HL-60/S4 (cell line): ENCODE data around the gene ERBB2.
"Not testable (repeated sequence)": the region's sequence is repeated elsewhere in the genome, so short reads cannot be mapped to it uniquely, and the experiment has no call there.

Source experiments
- in situ Hi-C: fragments of 300-500 bp; cut with MboI; formaldehyde crosslinking; loops from 2 replicates; pipeline ENCODE4 v1.14.3; 2022; ENCODE audit warnings: low sequenced_read_pairs

ERBB2 gene

DNA sequence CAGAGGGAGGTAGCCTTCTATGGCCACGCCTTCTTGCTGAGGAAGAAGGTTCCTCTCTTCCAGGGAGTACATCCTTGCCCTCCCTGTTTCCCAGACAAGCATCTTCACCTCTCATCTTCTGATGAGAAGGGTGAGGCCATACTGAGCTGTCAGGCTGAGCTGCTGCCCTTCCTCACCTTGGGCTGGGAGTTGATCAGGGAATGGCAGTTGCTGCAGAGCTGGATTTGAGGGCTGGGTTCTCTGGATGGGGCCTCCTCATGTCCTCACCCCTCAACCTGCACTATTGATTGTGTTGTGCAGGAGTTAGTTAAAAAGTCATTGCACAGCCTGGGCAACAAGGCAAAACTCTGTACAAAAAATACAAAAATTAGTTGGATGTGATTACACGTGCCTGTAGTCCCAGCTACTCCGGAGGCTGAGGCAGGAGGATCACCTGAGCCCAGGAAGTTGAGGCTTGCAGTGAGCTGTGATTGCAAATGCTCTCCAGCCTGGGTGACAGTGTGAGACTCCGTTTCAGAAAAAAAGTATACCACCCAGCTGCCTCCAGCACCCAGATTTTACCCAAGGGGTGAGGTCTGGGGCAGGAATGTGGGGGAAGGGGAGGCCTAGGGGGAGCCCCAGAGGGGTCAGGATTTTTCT, 2.0 kb downstream of the ERBB2 start:
- in situ Hi-C loops = no loop called here

DNA sequence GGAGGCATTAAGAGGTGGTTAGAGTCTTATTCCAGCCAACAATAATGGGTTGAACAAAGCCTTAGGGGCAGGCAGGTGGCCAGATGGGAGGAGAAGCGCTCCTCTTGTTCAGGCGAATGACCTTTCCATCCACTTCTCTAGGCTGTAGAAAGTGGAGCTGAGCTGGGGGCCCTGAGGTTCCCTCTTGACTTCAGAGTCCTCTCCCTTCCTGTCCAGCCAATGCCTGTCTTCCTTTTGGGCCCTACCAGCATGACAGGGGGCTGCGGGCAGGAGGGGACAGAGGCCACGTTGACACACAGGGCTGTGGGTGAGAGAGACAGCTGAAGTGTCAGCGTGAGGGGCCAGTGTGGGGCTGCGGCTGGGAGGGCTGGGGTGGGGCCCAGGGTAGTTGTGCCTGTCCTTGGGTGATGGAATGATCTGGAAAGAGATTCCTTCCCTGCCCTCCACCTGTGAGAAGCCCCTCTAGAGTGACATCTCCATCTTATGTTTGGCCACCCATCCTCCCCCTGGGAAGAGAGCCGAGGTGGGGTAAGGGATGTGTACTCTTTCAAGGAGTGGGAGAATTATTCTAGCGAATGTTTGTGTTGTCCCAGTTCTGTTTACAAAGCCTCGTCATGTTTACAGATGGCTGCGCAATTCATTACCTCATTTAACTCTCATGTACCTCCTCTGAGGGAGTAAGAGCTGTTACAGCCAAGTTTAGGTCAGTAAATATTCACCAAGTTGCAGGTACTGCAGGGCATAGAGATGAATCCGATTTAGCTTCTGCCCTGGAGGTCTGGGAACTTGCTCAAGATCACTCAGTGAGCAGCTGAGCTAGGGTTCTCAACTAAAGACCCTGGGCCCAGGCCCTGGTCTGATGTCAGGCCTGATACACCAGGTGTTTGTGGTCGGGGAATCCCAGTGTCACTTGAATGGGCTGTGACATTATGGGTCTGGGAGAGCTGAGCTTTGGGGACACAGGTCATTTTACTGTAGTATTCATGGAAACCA, 3.3 kb downstream of the ERBB2 start:
- in situ Hi-C loops = no loop called here

DNA sequence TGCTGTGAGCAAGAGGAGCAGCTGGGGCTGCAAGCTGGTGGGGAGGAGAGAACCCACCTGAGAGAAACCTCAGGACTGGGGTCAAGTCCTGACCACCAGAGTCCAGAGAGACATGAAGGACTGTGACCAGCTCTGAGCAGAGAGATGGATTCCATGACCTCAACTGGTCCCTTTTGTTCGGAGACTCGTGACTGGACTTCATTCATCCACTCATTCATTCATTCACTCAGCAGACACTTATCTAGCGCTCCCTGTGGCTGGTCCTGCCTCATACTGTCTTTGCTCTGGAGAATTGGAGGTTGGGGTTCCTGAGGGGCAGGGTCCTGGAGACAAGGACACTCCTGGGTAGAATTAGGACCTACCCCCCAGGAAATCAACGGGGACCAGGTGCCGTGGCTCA, 4.0 kb downstream of the ERBB2 start:
- in situ Hi-C loops = no loop called here

DNA sequence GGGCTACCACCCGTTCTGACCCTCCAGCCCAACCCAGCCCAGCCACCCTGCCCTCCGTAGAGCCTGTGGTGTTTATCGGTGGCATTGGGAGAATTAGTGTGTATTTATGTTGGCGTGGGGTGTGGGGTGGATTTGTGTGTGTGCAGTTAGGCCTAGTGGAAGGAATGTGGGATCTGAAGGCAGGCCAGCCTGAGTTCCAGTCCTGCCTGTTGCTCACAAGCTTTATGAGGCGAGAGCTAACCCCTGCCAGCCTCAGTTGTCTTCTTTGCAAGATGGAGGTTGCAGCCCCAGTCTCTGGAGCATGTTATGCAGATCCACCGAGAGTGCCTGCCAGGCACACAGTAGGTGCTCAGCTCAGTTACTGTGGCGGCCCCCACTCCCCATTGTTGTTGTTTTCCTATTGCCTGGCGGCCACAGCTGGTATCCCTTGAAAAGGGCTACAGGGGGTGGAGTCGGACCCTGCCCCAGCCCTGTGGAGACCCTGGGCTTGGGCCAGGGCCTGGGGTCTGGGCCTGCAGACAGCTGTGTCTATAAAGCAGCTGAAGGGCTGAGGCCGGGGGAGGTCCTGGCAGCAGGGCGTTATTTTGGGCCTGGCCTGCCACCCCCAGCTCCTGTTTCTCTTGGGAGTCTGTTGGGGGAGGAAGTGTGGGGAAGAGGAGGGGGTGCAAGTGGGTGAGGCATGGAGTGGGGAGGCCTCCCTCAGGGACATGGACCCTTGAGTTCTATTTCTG, 5.1 kb downstream of the ERBB2 start:
- in situ Hi-C loops = no loop called here

DNA sequence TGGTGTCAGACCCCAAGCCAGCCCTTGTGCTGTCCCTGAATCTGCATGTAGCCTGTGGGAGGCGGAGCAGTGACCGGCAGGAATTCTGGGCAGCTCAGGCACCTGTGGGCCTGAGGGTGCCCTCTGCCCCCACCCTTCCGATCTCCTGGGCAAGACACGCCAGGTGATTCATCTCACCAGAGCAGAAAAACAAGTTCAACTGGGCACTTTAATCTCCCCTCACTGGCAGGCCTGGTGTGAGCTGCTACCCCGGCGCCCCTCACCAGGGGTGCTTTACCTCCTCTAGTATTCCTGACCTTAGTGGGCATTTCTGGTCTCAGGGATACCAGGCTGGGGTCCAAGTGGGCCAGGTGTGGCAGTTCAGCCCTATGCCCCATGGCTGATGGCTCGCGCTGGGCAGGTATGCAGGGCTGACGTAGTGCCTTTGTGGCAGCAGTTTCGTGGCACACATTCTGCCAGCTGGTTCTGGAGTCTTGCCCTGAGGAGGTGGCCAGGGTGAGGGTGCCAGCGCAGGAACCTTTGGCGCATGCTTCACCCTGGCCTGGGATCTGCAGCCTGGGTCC, 6.0 kb downstream of the ERBB2 start:
- in situ Hi-C loops = no loop called here

DNA sequence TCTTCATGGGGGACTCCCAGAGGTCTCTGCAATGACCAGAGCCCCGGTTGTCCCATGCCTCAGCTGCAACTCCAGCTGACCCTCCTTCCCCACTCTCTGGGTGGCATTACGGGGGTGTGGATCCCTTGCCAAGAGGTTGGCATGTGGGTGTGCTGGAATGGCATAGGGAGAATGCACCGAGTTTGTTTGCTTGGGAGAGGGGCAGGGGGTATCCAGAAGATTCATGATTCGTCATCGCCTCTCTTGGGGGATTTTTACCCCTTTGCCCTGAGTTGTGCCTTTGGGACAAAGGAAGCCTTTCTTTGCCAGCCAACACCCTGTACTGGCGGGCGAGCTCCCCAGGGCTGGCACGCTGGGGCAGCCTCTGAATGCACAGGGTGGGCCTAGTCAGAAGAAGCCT, 6.5 kb downstream of the ERBB2 start:
- in situ Hi-C loops = no loop called here

DNA sequence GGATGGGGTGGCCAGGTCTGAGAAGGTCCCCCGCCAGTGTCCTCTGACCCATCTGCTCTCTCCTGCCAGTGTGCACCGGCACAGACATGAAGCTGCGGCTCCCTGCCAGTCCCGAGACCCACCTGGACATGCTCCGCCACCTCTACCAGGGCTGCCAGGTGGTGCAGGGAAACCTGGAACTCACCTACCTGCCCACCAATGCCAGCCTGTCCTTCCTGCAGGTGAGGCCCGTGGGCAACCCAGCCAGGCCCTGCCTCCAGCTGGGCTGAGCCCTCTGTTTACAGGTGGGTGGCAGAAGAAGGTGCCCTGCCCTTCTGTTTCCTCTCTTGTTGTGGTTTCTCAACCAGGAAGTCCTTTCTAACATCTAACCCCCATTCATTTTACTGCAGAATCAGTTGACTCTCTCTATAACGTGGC, 7.1 kb downstream of the ERBB2 start:
- in situ Hi-C loops = no loop called here

DNA sequence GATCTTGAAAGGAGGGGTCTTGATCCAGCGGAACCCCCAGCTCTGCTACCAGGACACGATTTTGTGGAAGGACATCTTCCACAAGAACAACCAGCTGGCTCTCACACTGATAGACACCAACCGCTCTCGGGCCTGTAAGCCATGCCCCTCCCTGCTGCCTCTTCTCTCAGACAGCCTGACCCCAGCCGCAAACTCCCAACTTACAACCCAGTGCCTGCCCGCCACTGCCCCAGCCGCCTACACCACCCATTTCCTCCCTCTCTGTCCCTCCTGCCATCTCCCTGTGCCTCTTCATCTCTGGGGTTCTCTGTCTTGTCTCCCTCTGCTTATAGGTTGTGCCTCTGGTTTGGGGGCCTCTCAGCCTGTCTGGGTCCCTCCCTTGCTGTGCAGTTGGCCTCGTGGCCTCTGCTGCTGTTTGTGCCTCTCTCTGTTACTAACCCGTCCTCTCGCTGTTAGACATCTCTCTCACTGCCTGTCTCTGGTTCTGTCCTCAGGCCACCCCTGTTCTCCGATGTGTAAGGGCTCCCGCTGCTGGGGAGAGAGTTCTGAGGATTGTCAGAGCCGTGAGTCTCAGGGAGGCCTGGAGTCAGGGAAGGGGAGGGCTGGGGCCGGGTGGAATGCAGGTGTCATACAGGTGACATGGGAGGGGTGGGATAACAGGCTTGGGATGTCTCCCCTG, 9.6 kb downstream of the ERBB2 start:
- in situ Hi-C loops = no loop called here

DNA sequence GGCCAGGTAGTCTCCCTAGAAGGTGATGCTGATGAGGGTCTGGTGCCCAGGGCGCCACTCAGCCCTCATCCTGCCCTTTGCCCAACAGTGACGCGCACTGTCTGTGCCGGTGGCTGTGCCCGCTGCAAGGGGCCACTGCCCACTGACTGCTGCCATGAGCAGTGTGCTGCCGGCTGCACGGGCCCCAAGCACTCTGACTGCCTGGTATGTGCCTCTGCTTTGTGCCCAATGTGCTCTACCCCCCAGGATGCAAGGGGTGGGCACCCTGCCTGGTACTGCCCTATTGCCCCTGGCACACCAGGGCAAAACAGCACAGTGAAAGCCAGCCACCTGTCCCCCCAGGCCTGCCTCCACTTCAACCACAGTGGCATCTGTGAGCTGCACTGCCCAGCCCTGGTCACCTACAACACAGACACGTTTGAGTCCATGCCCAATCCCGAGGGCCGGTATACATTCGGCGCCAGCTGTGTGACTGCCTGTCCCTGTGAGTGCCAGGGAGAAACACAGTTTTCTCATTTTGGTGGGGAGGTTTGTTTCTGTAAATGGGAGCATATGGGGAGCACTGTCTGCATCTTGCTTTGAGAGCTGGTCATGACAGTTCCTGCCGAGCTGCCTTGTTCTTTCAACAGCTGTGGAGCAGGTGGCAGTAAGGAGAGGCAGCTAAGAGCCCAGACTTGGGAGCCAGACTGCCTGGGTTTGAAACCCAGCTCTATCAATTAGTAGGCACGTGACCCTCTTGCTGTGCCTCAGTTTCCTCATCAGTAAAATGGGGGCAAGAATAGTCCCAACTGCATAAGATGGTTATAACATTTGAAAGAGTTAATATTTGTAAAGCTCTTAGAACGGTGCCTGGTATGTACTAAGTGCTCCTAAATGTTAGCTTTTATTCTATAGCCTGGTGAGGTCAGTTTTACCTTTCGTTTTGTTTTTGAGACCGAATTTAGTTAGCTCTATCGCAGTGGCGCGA, 10.4 kb downstream of the ERBB2 start:
- in situ Hi-C loops = no loop called here

DNA sequence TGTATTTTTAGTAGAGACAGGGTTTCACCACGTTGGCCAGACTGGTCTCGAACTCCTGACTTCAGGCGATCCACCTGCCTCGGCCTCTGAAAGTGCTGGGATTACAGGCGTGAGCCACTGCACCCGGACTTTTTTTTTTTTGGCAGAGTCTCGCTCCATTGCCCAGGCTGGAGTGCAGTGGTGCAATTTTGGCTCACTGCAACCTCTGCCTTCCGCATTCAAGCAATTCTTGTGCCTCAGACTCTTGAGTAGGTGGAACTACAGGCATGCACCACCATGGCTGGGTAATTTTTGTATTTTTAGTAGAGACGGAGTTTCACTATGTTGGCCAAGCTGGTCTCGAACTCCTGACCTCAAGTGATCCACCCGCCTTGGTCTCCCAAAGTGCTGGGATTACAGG, 11.2 kb downstream of the ERBB2 start:
- in situ Hi-C loops = not testable (repeated sequence)

DNA sequence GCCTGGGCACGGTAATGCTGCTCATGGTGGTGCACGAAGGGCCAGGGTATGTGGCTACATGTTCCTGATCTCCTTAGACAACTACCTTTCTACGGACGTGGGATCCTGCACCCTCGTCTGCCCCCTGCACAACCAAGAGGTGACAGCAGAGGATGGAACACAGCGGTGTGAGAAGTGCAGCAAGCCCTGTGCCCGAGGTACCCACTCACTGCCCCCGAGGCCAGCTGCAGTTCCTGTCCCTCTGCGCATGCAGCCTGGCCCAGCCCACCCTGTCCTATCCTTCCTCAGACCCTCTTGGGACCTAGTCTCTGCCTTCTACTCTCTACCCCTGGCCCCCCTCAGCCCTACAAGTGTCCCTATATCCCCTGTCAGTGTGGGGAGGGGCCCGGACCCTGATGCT, 12.0 kb downstream of the ERBB2 start:
- in situ Hi-C loops = no loop called here

DNA sequence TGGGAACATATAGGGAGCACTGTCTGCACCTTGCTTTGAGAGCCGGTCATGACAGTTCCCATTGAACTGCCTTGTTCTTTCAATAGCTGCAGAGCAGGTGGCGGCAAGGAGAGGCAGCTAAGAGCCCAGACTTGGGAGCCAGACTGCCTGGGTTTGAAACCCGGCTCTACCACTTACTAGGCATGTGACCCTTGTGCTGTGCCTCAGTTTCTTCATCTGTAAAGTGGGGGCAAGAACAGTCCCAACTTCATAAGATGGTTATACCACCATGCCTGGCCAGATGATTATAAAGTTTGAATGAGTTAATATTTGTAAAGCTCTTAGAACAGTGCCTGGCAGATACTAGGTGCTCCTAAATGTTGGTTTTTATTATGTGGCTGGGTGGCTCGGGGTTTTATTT, 14.4 kb downstream of the ERBB2 start:
- in situ Hi-C loops = no loop called here

DNA sequence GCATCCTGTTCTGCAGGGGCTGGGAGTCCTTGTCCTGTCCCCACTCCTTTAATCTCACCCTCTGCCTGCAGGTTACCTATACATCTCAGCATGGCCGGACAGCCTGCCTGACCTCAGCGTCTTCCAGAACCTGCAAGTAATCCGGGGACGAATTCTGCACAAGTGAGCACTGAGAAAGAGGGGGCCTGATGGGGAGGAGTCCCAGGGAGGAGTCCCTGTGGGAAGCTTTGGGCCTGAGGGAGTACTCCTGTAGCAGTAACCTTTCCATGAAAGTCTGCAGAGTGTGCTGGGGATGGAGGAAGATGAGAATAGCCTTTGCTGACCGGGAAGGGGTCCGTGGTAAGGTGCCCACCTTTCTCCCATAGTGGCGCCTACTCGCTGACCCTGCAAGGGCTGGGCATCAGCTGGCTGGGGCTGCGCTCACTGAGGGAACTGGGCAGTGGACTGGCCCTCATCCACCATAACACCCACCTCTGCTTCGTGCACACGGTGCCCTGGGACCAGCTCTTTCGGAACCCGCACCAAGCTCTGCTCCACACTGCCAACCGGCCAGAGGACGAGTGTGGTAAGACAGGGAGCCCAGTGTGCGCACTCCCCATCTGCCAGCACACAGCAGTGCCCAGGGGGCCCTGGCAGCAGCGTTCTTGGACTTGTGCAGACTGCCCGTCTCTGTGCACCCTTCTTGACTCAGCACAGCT, 15.7 kb downstream of the ERBB2 start:
- in situ Hi-C loops = no loop called here

DNA sequence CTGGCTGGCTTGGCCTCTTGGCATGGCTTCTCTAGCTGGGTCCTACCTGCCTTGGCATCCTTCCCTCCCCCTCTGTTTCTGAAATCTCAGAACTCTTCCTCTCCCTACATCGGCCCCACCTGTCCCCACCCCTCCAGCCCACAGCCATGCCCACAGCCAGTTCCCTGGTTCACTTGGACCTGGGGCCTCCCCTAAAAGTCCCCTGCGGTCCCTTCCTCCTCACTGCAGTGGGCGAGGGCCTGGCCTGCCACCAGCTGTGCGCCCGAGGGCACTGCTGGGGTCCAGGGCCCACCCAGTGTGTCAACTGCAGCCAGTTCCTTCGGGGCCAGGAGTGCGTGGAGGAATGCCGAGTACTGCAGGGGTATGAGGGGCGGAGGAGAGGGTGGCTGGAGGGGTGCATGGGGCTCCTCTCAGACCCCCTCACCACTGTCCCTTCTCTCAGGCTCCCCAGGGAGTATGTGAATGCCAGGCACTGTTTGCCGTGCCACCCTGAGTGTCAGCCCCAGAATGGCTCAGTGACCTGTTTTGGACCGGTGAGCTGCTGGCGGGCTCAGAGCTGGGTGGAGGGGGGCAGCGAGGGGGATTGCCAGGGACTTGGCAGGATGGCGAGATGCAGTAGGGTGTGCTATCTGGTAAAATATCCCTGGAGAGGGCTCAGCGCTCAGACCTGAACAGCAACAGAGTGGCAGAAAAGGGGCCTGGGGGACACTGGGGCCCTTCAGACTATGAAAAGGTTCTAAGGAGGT, 16.4 kb downstream of the ERBB2 start:
- in situ Hi-C loops = no loop called here

DNA sequence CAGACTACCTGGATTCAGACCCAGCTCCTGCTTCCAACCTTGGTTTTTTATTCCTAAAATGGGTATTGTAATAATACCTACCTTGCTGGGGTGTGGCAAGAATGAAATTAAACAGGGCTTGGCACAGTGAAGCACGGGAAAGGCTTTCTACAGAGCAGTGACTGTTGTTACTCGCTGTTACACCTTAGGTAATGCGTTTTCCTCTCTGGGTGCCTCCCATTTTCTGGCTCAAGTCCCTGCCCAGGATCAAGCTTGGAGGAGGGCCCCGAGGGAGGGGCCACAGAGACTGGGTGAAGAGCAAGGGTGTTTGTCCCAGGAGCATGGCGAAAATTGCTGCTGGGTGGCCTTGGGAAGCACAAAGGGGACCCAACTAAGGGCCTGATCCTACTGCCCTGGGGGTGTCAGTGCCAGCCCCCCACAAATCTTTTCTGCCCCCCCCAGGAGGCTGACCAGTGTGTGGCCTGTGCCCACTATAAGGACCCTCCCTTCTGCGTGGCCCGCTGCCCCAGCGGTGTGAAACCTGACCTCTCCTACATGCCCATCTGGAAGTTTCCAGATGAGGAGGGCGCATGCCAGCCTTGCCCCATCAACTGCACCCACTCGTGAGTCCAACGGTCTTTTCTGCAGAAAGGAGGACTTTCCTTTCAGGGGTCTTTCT, 17.1 kb downstream of the ERBB2 start:
- in situ Hi-C loops = no loop called here

DNA sequence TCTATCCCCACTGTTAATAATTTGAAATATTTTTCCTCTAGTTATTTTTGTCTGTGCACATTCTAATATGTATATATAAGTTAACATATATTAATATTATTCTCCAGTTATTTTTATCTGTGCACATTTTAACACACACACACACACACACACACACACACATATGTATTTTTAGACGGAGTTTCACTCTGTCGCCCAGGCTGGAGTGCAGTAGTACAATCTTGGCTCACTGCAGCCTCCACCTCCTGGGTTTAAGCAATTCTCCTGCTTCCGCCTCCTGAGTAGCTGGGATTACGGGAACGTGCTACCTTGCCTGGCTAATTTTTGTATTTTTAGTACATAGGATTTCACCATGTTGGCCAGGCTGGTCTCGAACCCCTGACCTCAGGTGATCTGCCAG, 17.8 kb downstream of the ERBB2 start:
- in situ Hi-C loops = no loop called here

DNA sequence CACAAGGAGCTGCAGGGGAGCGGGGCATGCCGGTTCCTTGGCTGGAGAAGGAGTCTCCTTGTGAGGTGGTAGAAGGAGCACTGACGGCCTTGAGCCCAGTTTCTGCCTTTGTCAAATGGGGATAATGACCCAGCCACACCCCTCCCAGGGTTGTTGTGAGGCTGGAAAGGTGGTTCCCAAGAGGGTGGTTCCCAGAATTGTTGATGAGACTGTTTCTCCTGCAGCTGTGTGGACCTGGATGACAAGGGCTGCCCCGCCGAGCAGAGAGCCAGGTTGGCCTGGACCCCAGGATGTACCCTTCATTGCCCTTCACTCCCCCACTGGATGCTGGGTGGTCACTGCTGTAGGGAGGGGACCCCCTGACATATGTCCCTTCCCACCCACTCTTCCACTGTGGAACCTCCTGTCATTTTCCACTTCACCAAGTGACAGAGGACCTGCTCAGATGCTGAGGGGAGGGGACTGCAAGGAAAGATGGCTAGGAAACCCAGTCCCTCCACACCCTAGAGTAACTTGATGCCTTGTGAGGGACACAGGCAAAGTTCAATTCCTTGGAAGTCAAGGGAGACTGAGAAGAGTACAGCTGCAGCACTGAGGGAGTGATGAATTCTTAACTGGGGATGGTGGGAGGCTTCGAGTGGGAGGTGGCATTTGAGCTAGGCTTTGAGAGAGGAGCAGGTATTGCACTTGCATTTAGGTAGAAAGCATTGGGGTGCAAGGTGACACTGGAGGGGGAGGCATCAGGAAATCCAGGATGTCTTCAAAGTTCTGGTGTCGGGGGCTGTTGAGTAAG, 19.9 kb downstream of the ERBB2 start:
- in situ Hi-C loops = no loop called here
